ENCODE data around the gene SUCLG2. TPM values are rescaled to one million over a fixed set of nuclear protein-coding genes. Genes with fewer than 3 reads are reported as not detected.

The SUCLG2 gene
- total RNA-seq, 1 donor from 2014 or later: 36.3 TPM

DNA sequence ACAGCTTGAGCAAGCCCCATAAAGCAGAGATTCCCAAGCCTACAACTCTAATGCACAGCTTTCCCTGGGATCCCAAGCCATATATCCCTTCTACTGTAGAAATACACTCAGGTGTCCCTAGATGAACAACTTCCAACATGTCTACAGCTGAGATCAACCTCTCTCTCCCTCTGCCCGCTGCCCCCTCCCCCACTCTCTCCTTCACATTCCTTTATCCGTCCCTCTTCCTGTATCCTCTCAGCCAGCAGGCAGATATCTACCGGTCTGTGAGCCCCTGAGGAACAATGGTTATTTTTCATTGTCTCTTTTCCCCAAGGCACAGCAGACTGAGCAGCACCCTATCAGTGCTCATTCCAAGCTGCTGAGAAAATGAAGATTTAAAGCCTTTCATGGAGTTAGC lies 138.6 kb downstream of the SUCLG2 start:
- Mint-ChIP-seq H3K27ac (no peak overlapping the region), H3K36me3 (ENCODE audit: low read depth) (peaks cover 41% of the 10 kb centered on the region), H3K4me3 (ENCODE audit: low read depth) (no peak overlapping the region), H3K4me1 (ENCODE audit: low read depth) (peaks cover 1% of the 10 kb centered on the region), H3K27me3 (ENCODE audit: low read depth) (no peaks in the 10 kb centered on the region), H3K9me3 (no peaks in the 10 kb centered on the region)
- no peak for DNase-seq (ENCODE audit: low spot score)
- intact Hi-C loops (cut with micrococcal nuclease): no loop called here

- intact Hi-C loops (cut with micrococcal nuclease): no loop called here
- no peaks in the 10 kb centered on the region for H3K4me1 Mint-ChIP-seq (ENCODE audit: low read depth)
- no peak for DNase-seq (ENCODE audit: low spot score)
- H3K36me3 Mint-ChIP-seq (ENCODE audit: low read depth): peaks cover 14% of the 10 kb centered on the region
- H3K27me3 Mint-ChIP-seq (ENCODE audit: low read depth): no peaks in the 10 kb centered on the region
- H3K4me3 Mint-ChIP-seq (ENCODE audit: low read depth): no peak overlapping the region
- no peaks in the 10 kb centered on the region for H3K9me3 Mint-ChIP-seq
- H3K27ac Mint-ChIP-seq: no peak overlapping the region
These were observed 144.8 kb downstream of the SUCLG2 start for GRCh38 chr3:67509471-67510075.

DNA sequence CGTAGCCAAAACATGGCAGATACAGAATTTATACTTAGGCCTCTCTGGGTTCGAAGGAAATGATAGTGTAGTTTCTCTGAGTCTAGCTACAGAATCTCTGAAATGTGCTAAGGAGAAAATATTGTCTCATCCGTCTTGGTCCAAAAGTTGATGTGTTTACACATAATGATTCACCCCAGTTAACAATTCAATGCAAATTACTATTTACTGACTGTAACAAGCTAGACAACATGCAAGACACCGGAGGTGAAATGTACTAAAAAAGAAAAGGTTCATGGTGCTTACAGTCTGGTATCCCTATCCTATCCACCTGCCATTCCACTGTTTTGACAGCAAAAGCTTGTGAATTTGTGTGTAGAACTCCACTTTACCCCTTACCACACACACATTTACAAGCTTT lies 146.8 kb downstream of the SUCLG2 start:
- Mint-ChIP-seq H3K4me1 (ENCODE audit: low read depth) (no peaks in the 10 kb centered on the region), H3K9me3 (no peaks in the 10 kb centered on the region), H3K36me3 (ENCODE audit: low read depth) (peaks cover 5% of the 10 kb centered on the region), H3K4me3 (ENCODE audit: low read depth) (no peak overlapping the region), H3K27ac (no peak overlapping the region), H3K27me3 (ENCODE audit: low read depth) (no peaks in the 10 kb centered on the region)
- no peak for DNase-seq (ENCODE audit: low spot score)
- intact Hi-C loops (cut with micrococcal nuclease): no loop called here

DNA sequence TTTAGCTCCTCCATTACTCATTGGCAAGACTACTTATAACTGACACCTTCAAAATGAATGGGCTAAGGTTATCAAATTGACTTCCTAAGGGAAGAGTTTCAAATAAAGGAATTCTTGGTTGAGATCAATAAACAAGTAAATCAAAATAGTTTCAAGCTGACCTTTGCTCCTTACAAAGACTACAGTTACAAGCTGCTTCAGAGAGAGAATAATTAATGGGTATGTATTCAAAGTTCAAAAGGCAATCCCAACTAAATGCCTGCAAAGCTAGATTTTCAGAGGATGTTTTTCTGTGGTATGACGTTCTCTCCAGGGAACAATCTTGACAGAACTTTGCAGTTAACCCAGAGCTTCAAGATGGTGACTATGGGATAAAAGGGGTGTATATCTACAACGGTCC lies 153.7 kb downstream of the SUCLG2 start:
- no peak for DNase-seq (ENCODE audit: low spot score)

GRCh38 chr3:67497746-67498145 lies 156.7 kb downstream of the SUCLG2 start:
- H3K4me1 Mint-ChIP-seq (ENCODE audit: low read depth): no peaks in the 10 kb centered on the region
- no peaks in the 10 kb centered on the region for H3K27me3 Mint-ChIP-seq (ENCODE audit: low read depth)
- H3K27ac Mint-ChIP-seq: no peak overlapping the region
- no peak for DNase-seq (ENCODE audit: low spot score)
- intact Hi-C loops (cut with micrococcal nuclease): no loop called here
- no peak overlapping the region for H3K4me3 Mint-ChIP-seq (ENCODE audit: low read depth)
- no peaks in the 10 kb centered on the region for H3K9me3 Mint-ChIP-seq
- H3K36me3 Mint-ChIP-seq (ENCODE audit: low read depth): peaks cover 28% of the 10 kb centered on the region

More for the DNA sequence above, 153.7 kb downstream of the SUCLG2 start:
- H3K27ac Mint-ChIP-seq: no peak overlapping the region
- H3K4me3 Mint-ChIP-seq (ENCODE audit: low read depth): no peak overlapping the region
- intact Hi-C loops (cut with micrococcal nuclease): no loop called here
- H3K9me3 Mint-ChIP-seq: no peaks in the 10 kb centered on the region
- H3K4me1 Mint-ChIP-seq (ENCODE audit: low read depth): no peaks in the 10 kb centered on the region
- H3K27me3 Mint-ChIP-seq (ENCODE audit: low read depth): no peaks in the 10 kb centered on the region
- H3K36me3 Mint-ChIP-seq (ENCODE audit: low read depth): peaks cover 8% of the 10 kb centered on the region

GRCh38 chr3:67495751-67496150 lies 158.7 kb downstream of the SUCLG2 start:
- Mint-ChIP-seq H3K4me3 (ENCODE audit: low read depth) (no peak overlapping the region), H3K27me3 (ENCODE audit: low read depth) (no peaks in the 10 kb centered on the region), H3K9me3 (no peaks in the 10 kb centered on the region), H3K36me3 (ENCODE audit: low read depth) (peaks cover 32% of the 10 kb centered on the region), H3K4me1 (ENCODE audit: low read depth) (no peaks in the 10 kb centered on the region), H3K27ac (no peak overlapping the region)
- intact Hi-C loops (cut with micrococcal nuclease): no loop called here
- DNase-seq (ENCODE audit: low spot score): no peak

GRCh38 chr3:67493808-67494207 lies 160.6 kb downstream of the SUCLG2 start:
- Mint-ChIP-seq H3K27me3 (ENCODE audit: low read depth) (no peaks in the 10 kb centered on the region), H3K9me3 (no peaks in the 10 kb centered on the region), H3K36me3 (ENCODE audit: low read depth) (peaks cover 39% of the 10 kb centered on the region), H3K4me1 (ENCODE audit: low read depth) (peaks cover 5% of the 10 kb centered on the region), H3K4me3 (ENCODE audit: low read depth) (no peak overlapping the region), H3K27ac (no peak overlapping the region)
- DNase-seq (ENCODE audit: low spot score): no peak
- intact Hi-C loops (cut with micrococcal nuclease): no loop called here

- DNase-seq (ENCODE audit: low spot score): no peak
- Mint-ChIP-seq H3K27me3 (ENCODE audit: low read depth) (no peaks in the 10 kb centered on the region), H3K27ac (no peak overlapping the region), H3K4me3 (ENCODE audit: low read depth) (no peak overlapping the region), H3K9me3 (no peaks in the 10 kb centered on the region), H3K4me1 (ENCODE audit: low read depth) (peaks cover 5% of the 10 kb centered on the region), H3K36me3 (ENCODE audit: low read depth) (peaks cover 37% of the 10 kb centered on the region)
- intact Hi-C loops (cut with micrococcal nuclease): no loop called here
These were observed 163.8 kb downstream of the SUCLG2 start for GRCh38 chr3:67490658-67491057.

DNA sequence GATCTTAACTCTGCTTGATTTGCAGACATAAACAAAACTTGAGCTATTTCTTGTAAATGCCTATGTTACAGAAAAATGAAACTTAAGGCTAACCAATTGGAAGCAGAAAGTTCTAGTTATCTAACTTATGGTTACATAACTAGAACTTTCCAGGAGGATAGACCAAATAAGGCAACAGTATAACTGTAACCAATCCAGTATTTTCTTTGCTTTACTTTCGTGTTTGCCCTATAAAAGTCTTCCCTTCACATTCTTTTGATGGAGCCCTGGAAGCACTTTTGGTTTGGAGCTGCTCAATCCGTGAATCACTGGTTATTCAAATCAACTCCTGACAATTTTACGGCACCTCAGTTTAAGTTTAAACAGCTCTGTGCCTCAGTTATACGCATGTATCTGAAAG lies 164.6 kb downstream of the SUCLG2 start:
- peaks cover 5% of the 10 kb centered on the region for H3K4me1 Mint-ChIP-seq (ENCODE audit: low read depth)
- intact Hi-C loops (cut with micrococcal nuclease): no loop called here
- no peak overlapping the region for H3K4me3 Mint-ChIP-seq (ENCODE audit: low read depth)
- H3K9me3 Mint-ChIP-seq: no peaks in the 10 kb centered on the region
- H3K27me3 Mint-ChIP-seq (ENCODE audit: low read depth): no peaks in the 10 kb centered on the region
- H3K27ac Mint-ChIP-seq: no peak overlapping the region
- peaks cover 29% of the 10 kb centered on the region for H3K36me3 Mint-ChIP-seq (ENCODE audit: low read depth)
- no peak for DNase-seq (ENCODE audit: low spot score)

- Mint-ChIP-seq H3K36me3 (ENCODE audit: low read depth) (peaks cover 27% of the 10 kb centered on the region), H3K9me3 (no peaks in the 10 kb centered on the region), H3K27me3 (ENCODE audit: low read depth) (no peaks in the 10 kb centered on the region), H3K4me3 (ENCODE audit: low read depth) (no peak overlapping the region), H3K27ac (no peak overlapping the region), H3K4me1 (ENCODE audit: low read depth) (peaks cover 10% of the 10 kb centered on the region)
- intact Hi-C loops (cut with micrococcal nuclease): no loop called here
- DNase-seq (ENCODE audit: low spot score): no peak
These were observed 166.8 kb downstream of the SUCLG2 start for GRCh38 chr3:67487564-67488114.

DNA sequence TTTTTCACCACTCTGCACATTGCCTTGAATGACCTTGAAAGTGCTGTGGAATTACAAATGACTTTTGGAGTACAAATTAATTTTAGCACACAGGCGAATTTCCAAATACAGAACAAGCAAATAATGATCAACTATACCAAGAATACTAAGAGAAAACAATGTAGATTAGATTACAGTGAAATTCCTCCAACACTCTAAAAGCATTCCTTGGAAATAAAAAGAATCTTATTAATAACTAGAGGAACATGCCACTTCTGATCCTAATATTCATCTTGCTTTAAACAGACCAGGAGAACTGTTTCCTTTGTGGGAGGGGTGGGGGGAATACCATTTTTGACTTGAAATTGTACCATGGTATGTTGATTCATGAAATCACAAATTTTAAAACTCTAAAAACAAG lies 167.5 kb downstream of the SUCLG2 start:
- Mint-ChIP-seq H3K27ac (no peak overlapping the region), H3K27me3 (ENCODE audit: low read depth) (no peaks in the 10 kb centered on the region), H3K9me3 (no peaks in the 10 kb centered on the region), H3K36me3 (ENCODE audit: low read depth) (peaks cover 28% of the 10 kb centered on the region), H3K4me1 (ENCODE audit: low read depth) (peaks cover 10% of the 10 kb centered on the region), H3K4me3 (ENCODE audit: low read depth) (no peak overlapping the region)
- no peak for DNase-seq (ENCODE audit: low spot score)
- intact Hi-C loops (cut with micrococcal nuclease): no loop called here

- Mint-ChIP-seq H3K27me3 (ENCODE audit: low read depth) (no peaks in the 10 kb centered on the region), H3K4me1 (ENCODE audit: low read depth) (peaks cover 6% of the 10 kb centered on the region), H3K27ac (no peak overlapping the region), H3K36me3 (ENCODE audit: low read depth) (peaks cover 22% of the 10 kb centered on the region), H3K9me3 (no peaks in the 10 kb centered on the region), H3K4me3 (ENCODE audit: low read depth) (no peak overlapping the region)
- intact Hi-C loops (cut with micrococcal nuclease): no loop called here
- DNase-seq (ENCODE audit: low spot score): no peak
These were observed 170.3 kb downstream of the SUCLG2 start for GRCh38 chr3:67484085-67484484.

GRCh38 chr3:67481126-67481525 lies 173.3 kb downstream of the SUCLG2 start:
- Mint-ChIP-seq H3K27me3 (ENCODE audit: low read depth) (no peaks in the 10 kb centered on the region), H3K36me3 (ENCODE audit: low read depth) (peaks cover 21% of the 10 kb centered on the region), H3K27ac (no peak overlapping the region), H3K4me1 (ENCODE audit: low read depth) (peaks cover 6% of the 10 kb centered on the region), H3K4me3 (ENCODE audit: low read depth) (no peak overlapping the region), H3K9me3 (no peaks in the 10 kb centered on the region)
- intact Hi-C loops (cut with micrococcal nuclease): no loop called here
- no peak for DNase-seq (ENCODE audit: low spot score)

DNA sequence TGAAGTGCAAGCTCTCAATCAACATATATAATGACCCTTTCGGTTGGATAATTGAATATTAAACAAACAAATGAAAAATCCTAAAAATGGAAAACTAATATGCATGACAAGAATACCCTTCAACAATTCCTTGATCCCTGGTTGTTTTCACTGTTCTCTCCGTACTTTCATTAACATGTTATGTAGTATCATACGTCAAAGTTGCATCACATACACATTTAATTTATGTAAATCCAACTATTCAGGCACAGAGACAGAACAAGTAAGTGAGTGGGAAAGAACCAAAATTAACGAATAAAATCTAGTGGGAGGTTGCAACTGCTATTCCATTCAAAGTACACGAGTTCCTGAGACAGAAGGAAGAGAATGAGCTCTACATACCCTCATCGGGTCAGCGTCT lies 176.0 kb downstream of the SUCLG2 start:
- H3K9me3 Mint-ChIP-seq: no peaks in the 10 kb centered on the region
- no peaks in the 10 kb centered on the region for H3K27me3 Mint-ChIP-seq (ENCODE audit: low read depth)
- intact Hi-C loops (cut with micrococcal nuclease): no loop called here
- H3K27ac Mint-ChIP-seq: no peak overlapping the region
- H3K36me3 Mint-ChIP-seq (ENCODE audit: low read depth): peaks cover 23% of the 10 kb centered on the region
- H3K4me1 Mint-ChIP-seq (ENCODE audit: low read depth): no peaks in the 10 kb centered on the region
- no peak for DNase-seq (ENCODE audit: low spot score)
- H3K4me3 Mint-ChIP-seq (ENCODE audit: low read depth): no peak overlapping the region

All from activated T-helper 2 cell treated with anti-CD3 and anti-CD28 coated beads, Interferon-gamma antibody, Interleukin-2, Interleukin-4, amounts not matched to agents 10 μg/mL and 5 μg/mL and 100 μg/mL, durations not matched to agents 14 hours and 24 hours and 36 hours (primary cell).